Right cardiac atrium (tissue), 5 donors: ENCODE results near the gene FAF1. TPM values are rescaled to one million over a fixed set of nuclear protein-coding genes. Genes with fewer than 3 reads are reported as not detected.
"Not testable (repeated sequence)": the region's sequence is repeated elsewhere in the genome, so short reads cannot be mapped to it uniquely, and the experiment has no call there.

Experiments used
- ATAC-seq, 2 donors: fragments of 200-7000 bp; cut with Tn5 transposase; one replicate each; pipeline versions ENCODE4 v1.8.0 to v1.9.1; 2020; ENCODE audit warnings: moderate library complexity in 2 of 2, mild to moderate bottlenecking in 1 of 2
- DNase-seq, 3 donors: peaks; one replicate each; pipeline ENCODE4 v3.0.0-alpha.2; 2020
- H3K27ac ChIP-seq: one replicate; pipeline ENCODE4 v1.5.1; 2013; ENCODE audit warnings: mild to moderate bottlenecking, low read length, control low read depth, moderate library complexity
- H3K27me3 ChIP-seq: one replicate; pipeline ENCODE4 v1.6.1; 2013; ENCODE audit not compliant: control insufficient read depth, insufficient read depth
- H3K4me1 ChIP-seq: one replicate; pipeline ENCODE4 v1.6.1; 2013; ENCODE audit warnings: low read length; ENCODE audit not compliant: control insufficient read depth, insufficient read depth
- H3K4me3 ChIP-seq: one replicate; pipeline ENCODE4 v1.5.1; 2013; ENCODE audit warnings: low read length, control low read depth
- H3K9me3 ChIP-seq: one replicate; pipeline ENCODE4 v1.6.1; 2013; ENCODE audit warnings: low read length; ENCODE audit not compliant: control insufficient read depth
- WGBS: extraction: QIAGEN DNeasy Blood & Tissue Kit; methylation state at CpG from one replicate; pipeline ENCODE4 v1.1.7; 2013; 5-methylcytosine and 5-hydroxymethylcytosine counted together
- intact Hi-C, 4 donors: fragments of 100-400 bp; cut with DNase I; formaldehyde crosslinking; loops; one replicate each; pipeline versions ENCODE4 v1.11.0 to v1.14.0; 2022 to 2023
- long read RNA-seq, 4 donors: library from polyadenylated mRNA; unstranded; transcript quantifications; one replicate each; pipeline ENCODE4 v2.0.0, GENCODE V29; 2020 to 2021
- polyA plus RNA-seq: library from polyadenylated mRNA; stranded (reverse); fragments of 200-250 nt; gene quantifications from one replicate; pipeline ENCODE4 v1.2.3, GENCODE V29; 2013
- total RNA-seq, 4 donors: library from RNA; stranded (reverse); fragmentation: NEBNext Ultra II Directional; extraction: Animal tissue kit (Norgen Biotek cat#: 25700); gene quantifications; one replicate each; pipeline ENCODE4 v1.2.1, GENCODE V29; 2021
- donor health status: healthy with polysubstance abuse.
- donor health status: DM: no; HTN: yes; CAD: no.
- donor health status: DM: no; HTN: no; CAD: no.
- donor health status: DM: no; HTN: yes; CAD: no; lungs with severe emphysema.
- donor health status: DM: yes; HTN: yes; CAD: no.

FAF1 gene
- total RNA-seq (10 to 100 TPM; 73.1 to 90.0 (median 82.3) TPM), polyA plus RNA-seq (52.3 TPM)
- long read RNA-seq, donor 1, full-length matches to known transcripts = 184 of 208 reads
- long read RNA-seq, donor 1, partial matches to known transcripts = 12 of 208 reads
- long read RNA-seq, donor 1, other reads (novel, unspliced or antisense) = 12 of 208 reads
- long read RNA-seq, donor 2, full-length matches to known transcripts = 70 of 82 reads
- long read RNA-seq, donor 2, partial matches to known transcripts = 10 of 82 reads
- long read RNA-seq, donor 2, other reads (novel, unspliced or antisense) = 2 of 82 reads
- long read RNA-seq, donor 3, full-length matches to known transcripts = 13 of 30 reads
- long read RNA-seq, donor 3, partial matches to known transcripts = 14 of 30 reads
- long read RNA-seq, donor 3, other reads (novel, unspliced or antisense) = 3 of 30 reads
- long read RNA-seq, donor 4, full-length matches to known transcripts = 72 of 80 reads
- long read RNA-seq, donor 4, partial matches to known transcripts = 7 of 80 reads
- long read RNA-seq, donor 4, other reads (novel, unspliced or antisense) = 1 of 80 reads

DNA sequence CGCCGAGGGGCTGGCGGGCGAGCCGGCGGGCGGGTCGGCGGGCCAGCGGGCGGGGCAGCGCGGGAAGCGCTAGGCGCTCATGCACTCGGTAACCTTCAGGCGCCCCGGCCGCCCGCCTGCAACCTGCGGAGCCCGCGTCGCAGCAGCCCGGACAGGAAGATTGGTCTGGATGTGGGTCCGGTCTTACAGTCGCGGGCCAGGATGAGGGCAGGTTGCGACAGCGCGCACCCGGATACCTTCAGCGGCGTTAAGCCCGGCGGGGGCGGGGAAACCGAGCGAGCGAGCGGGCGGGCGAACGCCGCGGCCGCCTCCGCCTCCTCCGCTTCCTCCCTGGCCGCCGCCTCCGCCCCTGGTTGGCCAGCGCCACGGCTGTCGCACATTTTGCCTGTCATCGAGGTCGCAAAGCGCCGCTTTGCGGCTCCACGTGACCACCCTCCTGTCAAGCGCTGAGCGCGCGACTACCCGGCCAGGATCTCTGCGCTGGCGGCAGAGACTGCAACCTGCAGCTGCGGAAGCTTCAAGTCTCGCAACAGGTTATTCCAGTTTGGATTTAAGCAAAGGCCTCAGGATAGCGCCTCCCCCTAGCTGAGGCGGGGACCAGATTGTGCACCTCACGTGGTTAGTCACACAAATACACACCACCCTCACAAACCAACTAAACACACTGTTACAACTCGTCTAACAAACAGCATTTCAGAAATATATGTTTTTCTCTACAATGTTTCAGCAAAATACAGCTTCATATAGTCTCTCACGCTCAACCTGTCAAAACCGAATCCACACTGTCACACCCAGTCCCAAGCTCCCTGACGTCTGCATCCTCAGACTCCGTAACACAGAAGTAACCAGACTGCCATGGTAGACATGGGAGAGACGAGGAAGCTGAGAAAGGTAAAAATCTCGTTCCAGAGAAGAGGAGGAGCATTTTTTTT, at the start of gene FAF1:
Gene FAF1, minus strand, starts transcription at position 355 of the 932 bp plus-strand sequence. CDS start 456 bp downstream, outside the sequence.
- Histone ChIP-seq H3K27ac (peak within 1 kb of the TSS; percentile 98), H3K4me3 (peak within 1 kb of the TSS; percentile 95), H3K9me3 (no peaks in the 10 kb centered on the region), H3K27me3 (no peaks in the 10 kb centered on the region), H3K4me1 (no peaks in the 10 kb centered on the region)
- ATAC-seq = peak; percentile 98 to 99
- DNase-seq = peak; percentile 97 to 99 (median 99)
- WGBS = under 1% methylated on average over 80 of the region's 80 CpGs
- intact Hi-C loops = no loop called here

DNA sequence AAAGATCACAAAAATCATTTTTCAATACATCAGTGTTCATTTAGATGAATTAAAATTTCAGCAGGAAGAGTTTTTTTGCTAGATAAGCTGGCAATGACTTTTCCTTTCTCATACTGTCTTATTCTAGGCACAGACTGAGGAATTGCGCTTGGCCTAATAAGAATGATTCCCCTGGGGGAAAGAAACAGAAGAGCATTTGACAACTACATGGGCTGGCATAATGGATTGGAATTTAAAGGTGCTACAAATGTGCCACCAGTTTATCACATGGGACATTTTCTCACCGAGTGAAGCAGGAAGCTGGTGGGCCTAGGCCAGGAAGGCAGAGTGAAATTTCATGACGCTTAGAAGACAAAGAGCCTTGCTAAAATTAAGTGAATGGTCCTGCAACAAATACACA, 49.3 kb upstream of the FAF1 start:
- Histone ChIP-seq H3K9me3 (no peaks in the 10 kb centered on the region), H3K27me3 (no peaks in the 10 kb centered on the region), H3K27ac (no peak overlapping the region), H3K4me1 (no peaks in the 10 kb centered on the region), H3K4me3 (no peak overlapping the region)
- WGBS = 57% methylated on average over 3 of the region's 3 CpGs
- intact Hi-C loops = no loop called here
- DNase-seq = no peak
- ATAC-seq = no peak

DNA sequence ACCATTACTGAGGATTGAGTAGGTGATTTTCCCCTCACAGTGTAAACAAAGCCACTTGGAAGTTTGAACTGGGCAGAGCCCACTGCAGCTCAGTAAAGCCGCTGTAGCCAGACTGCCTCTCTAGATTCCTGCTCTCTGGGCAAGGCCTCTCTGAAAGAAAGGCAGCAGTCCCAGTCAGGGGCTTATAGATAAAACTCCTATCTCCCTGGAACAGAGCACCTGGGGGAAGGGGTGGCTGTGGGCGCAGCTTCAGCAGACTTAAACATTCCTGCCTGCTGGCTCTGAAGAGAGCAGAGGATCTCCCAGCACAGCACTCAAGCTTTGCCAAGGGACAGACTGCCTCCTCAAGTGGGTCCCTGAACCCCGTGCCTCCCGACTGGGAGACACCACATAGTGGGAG, 45.5 kb upstream of the FAF1 start:
- H3K9me3 ChIP-seq, intact Hi-C loops, H3K27ac ChIP-seq, H3K4me1 ChIP-seq, ATAC-seq, H3K27me3 ChIP-seq, H3K4me3 ChIP-seq, DNase-seq: not testable (repeated sequence)
- WGBS = 81% methylated on average over 4 of the region's 4 CpGs

DNA sequence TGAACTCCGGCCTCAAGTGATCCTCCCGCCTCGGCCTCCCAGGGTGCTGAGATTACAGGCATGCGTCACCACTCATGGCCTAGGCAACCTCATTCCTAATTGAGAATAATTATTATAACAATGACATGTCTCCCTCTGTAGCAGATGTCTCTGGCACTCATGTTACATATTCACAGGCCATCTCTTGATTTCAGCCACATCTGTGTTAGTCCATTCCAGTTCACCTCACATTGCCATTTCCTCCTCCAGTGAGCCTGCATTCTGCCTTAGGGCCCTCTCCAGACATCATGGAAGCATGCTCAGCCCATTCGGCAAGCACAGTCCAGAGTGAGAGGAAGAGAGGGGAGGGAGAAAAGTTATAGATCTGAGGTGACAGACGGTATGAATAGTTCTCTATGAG, 42.4 kb upstream of the FAF1 start:
- WGBS = 89% methylated on average over 6 of the region's 6 CpGs
- Histone ChIP-seq H3K27ac (no peak overlapping the region), H3K4me1 (no peaks in the 10 kb centered on the region), H3K4me3 (no peak overlapping the region), H3K27me3 (no peaks in the 10 kb centered on the region), H3K9me3 (no peaks in the 10 kb centered on the region)
- no peak for ATAC-seq
- no peak for DNase-seq
- intact Hi-C loops = no loop called here

DNA sequence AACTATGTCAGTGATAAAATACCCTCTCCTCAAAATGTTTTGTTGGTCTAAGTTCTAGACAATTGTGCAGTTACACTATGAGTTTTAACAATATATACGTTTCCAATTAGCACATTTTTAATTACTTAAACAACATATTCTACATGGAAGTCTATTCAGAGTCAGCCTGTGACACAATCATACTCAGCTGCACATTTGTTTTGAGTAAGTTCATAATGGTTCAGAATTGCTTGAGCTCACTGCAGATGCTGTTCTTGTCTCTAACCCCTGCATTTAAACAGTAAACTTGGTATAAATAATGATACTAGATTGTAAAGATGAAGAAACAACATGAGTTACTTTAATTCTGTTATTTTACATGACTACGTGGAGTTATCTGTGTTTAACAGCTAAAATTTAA, 40.6 kb upstream of the FAF1 start:
- intact Hi-C loops = no loop called here
- no peaks in the 10 kb centered on the region for H3K4me1 ChIP-seq
- no peak overlapping the region for H3K27ac ChIP-seq
- WGBS = 56% methylated on average over 2 of the region's 2 CpGs
- no peaks in the 10 kb centered on the region for H3K27me3 ChIP-seq
- no peak for DNase-seq
- no peak overlapping the region for H3K4me3 ChIP-seq
- no peak for ATAC-seq
- no peaks in the 10 kb centered on the region for H3K9me3 ChIP-seq

DNA sequence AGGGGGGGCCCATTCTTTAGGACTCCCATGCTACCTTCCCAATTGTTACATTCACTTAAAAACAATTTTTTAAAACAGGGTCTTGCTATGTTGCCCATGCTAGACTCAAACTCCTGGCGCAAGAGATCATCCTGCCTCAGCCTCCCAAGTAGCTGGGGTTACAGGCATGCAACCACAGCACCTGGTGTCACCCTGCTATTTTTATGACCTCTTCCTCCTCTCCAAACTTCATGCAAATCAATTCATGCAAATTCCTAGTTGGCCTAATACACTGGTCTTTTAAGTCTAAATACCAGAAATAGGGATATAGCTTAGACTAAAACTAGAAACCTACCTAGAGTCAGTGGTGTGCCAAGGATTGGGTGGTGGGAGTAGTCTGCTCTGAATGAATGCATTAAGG, 40.1 kb upstream of the FAF1 start:
- Histone ChIP-seq H3K4me3 (no peak overlapping the region), H3K4me1 (no peaks in the 10 kb centered on the region), H3K27me3 (no peaks in the 10 kb centered on the region), H3K27ac (no peak overlapping the region), H3K9me3 (no peaks in the 10 kb centered on the region)
- intact Hi-C loops = no loop called here
- ATAC-seq = no peak
- WGBS = 100% methylated on average over 1 of the region's 1 CpG
- DNase-seq = no peak

DNA sequence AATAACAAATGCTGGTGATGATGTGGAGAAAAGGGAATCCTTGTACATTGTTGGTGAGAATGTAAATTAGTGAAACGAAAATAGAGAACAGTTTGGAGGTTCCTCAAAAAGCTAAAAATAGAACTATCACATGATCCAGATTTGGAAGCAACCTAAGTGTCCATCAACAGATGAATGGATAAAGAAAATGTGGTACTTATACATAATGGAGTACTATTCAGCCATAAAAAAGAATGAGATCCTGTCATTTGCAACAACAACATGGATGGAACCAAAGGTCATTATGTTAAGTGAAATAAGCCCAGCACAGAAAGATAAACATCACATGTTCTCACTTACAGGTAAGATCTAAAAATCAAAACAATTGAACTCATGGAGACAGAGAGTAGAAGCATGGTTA, 39.3 kb upstream of the FAF1 start:
- H3K9me3 ChIP-seq, intact Hi-C loops, H3K4me3 ChIP-seq, H3K27me3 ChIP-seq, H3K27ac ChIP-seq, H3K4me1 ChIP-seq, ATAC-seq, DNase-seq: not testable (repeated sequence)
- 74% methylated on average over 1 of the region's 1 CpG for WGBS

DNA sequence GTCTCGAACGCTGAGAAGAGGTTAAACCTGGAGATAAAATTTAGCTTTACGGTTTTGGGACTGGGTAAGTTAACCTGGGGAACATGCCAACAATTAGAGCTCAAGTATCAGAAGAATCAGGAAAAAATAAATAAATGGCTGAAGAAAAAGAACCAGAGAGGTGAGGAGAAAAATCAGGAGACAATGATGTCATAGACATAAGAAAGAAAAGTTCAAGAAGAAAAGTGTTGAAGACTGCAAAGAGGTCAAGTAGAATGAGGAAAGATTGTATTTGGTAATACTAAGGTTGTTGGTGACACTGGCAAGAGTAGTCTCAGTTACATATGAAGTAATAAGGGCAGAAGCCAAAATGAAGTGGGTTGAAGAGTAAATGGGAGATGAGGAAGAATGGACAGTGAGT, 36.0 kb upstream of the FAF1 start:
- no peaks in the 10 kb centered on the region for H3K9me3 ChIP-seq
- no peaks in the 10 kb centered on the region for H3K4me1 ChIP-seq
- no peak for DNase-seq
- H3K4me3 ChIP-seq = no peak overlapping the region
- H3K27ac ChIP-seq = no peak overlapping the region
- H3K27me3 ChIP-seq = no peaks in the 10 kb centered on the region
- WGBS = 88% methylated on average over 3 of the region's 3 CpGs
- ATAC-seq = no peak
- intact Hi-C loops = no loop called here

DNA sequence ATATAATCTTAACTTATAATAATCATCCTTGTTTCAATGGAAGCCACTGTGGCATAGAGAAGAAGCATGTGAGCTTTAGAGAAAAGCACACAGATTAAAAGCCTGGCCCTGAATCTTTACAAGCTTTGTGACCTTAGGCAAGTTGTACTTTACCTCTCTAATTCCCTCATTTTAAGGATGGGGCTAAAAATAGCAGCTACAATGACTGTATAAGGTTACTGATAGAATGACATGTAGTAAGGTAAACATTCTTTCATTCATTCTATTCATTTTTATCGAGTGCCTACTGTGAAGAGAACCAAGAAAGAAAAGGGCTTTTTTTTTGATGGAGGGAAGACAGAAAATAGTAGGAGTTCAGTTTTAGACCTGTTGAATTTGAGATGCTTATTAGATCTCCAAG, 35.6 kb upstream of the FAF1 start:
- Histone ChIP-seq H3K4me3 (no peak overlapping the region), H3K9me3 (no peaks in the 10 kb centered on the region), H3K27ac (no peak overlapping the region), H3K4me1 (no peaks in the 10 kb centered on the region), H3K27me3 (no peaks in the 10 kb centered on the region)
- 70% methylated on average over 1 of the region's 1 CpG for WGBS
- DNase-seq (no peak), ATAC-seq (no peak)
- intact Hi-C loops = no loop called here

DNA sequence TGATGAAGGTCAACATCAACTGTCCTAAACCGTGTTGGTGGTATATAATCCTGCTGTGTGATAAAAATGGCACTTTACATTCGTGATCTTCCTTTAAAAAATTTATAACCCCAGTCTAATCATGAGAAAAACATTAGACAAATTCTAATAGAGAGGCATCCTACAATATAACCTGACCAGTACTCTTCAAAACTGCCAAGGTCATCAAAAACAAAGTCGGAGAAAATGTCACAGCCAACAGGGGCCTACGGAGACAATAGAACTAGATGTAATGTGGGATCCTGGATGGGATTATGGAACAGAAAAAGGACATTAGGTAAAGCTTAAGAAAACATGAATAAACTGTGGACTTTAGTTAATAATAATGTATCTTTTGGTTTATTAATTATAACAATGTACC, 34.9 kb upstream of the FAF1 start:
- no peak overlapping the region for H3K27ac ChIP-seq
- no peaks in the 10 kb centered on the region for H3K27me3 ChIP-seq
- H3K4me1 ChIP-seq = no peaks in the 10 kb centered on the region
- no peak overlapping the region for H3K4me3 ChIP-seq
- no peak for DNase-seq
- intact Hi-C loops = no loop called here
- 79% methylated on average over 4 of the region's 4 CpGs for WGBS
- ATAC-seq = no peak
- H3K9me3 ChIP-seq = no peaks in the 10 kb centered on the region

DNA sequence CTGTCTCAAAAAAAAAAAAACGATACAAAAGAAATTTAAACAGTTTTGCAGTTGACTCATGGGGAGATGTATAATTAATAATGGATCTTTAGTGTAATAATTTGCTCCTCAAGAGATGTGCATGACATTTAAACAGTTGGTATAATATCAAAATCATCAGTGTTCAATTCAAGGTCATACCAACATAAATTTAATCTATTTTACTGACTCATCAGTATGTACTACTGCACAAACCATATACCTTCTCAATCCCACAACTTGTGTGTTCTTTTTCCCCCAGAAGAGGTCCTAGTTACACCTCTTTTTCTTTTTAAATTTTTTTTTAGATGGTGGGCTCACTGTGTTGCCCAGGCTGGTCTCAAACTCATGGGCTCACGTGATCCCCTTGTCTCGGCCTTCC, 33.6 kb upstream of the FAF1 start:
- ATAC-seq (no peak), DNase-seq (no peak)
- H3K27ac ChIP-seq = no peak overlapping the region
- no peaks in the 10 kb centered on the region for H3K9me3 ChIP-seq
- H3K4me3 ChIP-seq = no peak overlapping the region
- no peaks in the 10 kb centered on the region for H3K27me3 ChIP-seq
- no peaks in the 10 kb centered on the region for H3K4me1 ChIP-seq
- WGBS = 93% methylated on average over 3 of the region's 3 CpGs
- intact Hi-C loops = no loop called here
